Endothelial cell of umbilical vein (primary cell): ENCODE data around the gene PLD1.

Experiments
- EZH2 ChIP-seq: IDR thresholded peaks from 2 replicates; pipeline ENCODE4 v1.6.1; 2012; ENCODE audit warnings: borderline replicate concordance, low read depth, mild to moderate bottlenecking, moderate library complexity, low read length, inconsistent platforms; ENCODE audit not compliant: severe bottlenecking
- FOS ChIP-seq: IDR thresholded peaks from 2 replicates; pipeline ENCODE4 v1.6.1; 2011; ENCODE audit warnings: mild to moderate bottlenecking, low read length, moderate library complexity, borderline replicate concordance; ENCODE audit not compliant: insufficient read depth
- GATA2 ChIP-seq: IDR thresholded peaks from 2 replicates; pipeline ENCODE4 v1.7.0; 2011; ENCODE audit warnings: low read depth, mild to moderate bottlenecking, moderate library complexity, mixed read lengths, low read length; ENCODE audit not compliant: insufficient read length, insufficient read depth
- JUN ChIP-seq: IDR thresholded peaks from 2 replicates; pipeline ENCODE4 v1.6.1; 2011; ENCODE audit warnings: borderline replicate concordance, low read depth; ENCODE audit not compliant: insufficient read length, insufficient read depth
- MYC ChIP-seq: IDR thresholded peaks from one replicate; pipeline ENCODE4 v1.6.1; 2011; ENCODE audit warnings: mild to moderate bottlenecking, low read depth, low read length
- POLR2A ChIP-seq: IDR thresholded peaks from 2 replicates; pipeline ENCODE4 v1.6.1; 2012; ENCODE audit warnings: low read depth, mild to moderate bottlenecking, control low read depth, low read length
- POLR2AphosphoS5 ChIP-seq: IDR thresholded peaks from 2 replicates; pipeline ENCODE4 v1.6.1; 2012; ENCODE audit warnings: low read depth, mild to moderate bottlenecking, control low read depth, low read length, moderate library complexity; ENCODE audit not compliant: insufficient read depth
- TF ChIP-seq, protein P1 (sequence below), 2 donors: IDR thresholded peaks; 1 replicate in 1 of 2; 2 replicates in 1 of 2; pipeline ENCODE4 v1.5.1; 2011; ENCODE audit warnings: low read length in 2 of 2, mild to moderate bottlenecking in 2 of 2, moderate library complexity in 2 of 2, control low read depth in 1 of 2, inconsistent platforms in 1 of 2, low read depth in 1 of 2; ENCODE audit not compliant: insufficient read depth in 1 of 2; ENCODE audit errors: extremely low read depth in 1 of 2

DNA sequence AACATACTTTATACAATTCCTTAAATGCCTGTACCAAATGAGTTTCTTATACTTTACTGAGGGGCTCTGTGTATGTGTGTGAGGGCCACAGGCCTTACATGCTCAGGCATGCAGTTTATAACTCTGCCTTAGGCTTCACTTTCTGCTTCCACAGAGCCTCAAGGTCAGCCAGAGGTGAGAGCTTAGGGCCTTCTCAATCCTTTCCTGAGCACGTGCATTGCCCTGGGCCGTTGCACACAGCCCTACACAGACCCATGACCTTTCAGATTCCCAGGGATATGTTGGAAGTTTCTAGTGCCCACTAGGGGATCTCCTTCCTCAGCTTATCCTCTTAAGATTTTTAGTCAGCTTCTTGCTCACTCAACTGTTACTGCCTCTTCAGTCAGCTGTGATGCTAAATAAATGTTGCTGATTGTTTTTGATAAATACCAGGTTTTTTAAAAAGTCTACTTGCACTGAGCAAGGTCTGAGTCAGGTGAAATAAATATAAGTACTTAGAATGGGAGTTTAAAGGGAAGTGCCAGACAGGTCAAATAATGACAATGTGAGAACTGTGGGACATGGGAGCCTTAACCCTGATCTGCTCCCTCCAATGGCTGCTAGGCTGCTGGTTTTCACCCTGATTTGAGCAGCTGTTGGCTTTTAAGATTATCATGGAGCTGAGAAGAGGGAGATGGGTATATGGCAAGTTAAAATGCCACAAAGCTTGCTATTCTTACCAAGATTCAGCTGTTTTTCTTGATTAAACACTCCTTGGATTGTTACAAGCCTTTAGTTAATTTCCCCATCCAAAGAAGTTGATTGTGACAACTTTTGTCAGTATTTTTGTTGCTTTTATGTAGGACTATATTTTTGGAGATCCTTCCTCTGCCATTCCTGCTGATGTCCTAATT, 169.5 kb downstream of the PLD1 start:
- TF ChIP-seq, protein P1, sequence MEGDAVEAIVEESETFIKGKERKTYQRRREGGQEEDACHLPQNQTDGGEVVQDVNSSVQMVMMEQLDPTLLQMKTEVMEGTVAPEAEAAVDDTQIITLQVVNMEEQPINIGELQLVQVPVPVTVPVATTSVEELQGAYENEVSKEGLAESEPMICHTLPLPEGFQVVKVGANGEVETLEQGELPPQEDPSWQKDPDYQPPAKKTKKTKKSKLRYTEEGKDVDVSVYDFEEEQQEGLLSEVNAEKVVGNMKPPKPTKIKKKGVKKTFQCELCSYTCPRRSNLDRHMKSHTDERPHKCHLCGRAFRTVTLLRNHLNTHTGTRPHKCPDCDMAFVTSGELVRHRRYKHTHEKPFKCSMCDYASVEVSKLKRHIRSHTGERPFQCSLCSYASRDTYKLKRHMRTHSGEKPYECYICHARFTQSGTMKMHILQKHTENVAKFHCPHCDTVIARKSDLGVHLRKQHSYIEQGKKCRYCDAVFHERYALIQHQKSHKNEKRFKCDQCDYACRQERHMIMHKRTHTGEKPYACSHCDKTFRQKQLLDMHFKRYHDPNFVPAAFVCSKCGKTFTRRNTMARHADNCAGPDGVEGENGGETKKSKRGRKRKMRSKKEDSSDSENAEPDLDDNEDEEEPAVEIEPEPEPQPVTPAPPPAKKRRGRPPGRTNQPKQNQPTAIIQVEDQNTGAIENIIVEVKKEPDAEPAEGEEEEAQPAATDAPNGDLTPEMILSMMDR (IDR thresholded peaks at IDR 0.05; ENCODE audit: extremely low read depth in 1 of 2, insufficient read depth in 1 of 2, low read depth in 1 of 2, low read length in 2 of 2), result no peak
- TF ChIP-seq POLR2A (no peak), JUN (no peak), EZH2 (no peak), GATA2 (no peak), POLR2AphosphoS5 (no peak), MYC (no peak), FOS (no peak)
